ENCODE measurements around the gene ELP4. TPM values are rescaled to one million over a fixed set of nuclear protein-coding genes. Genes with fewer than 3 reads are reported as not detected.

The ELP4 gene
- total RNA-seq: 10 to 100 TPM; 22.2 to 36.1 (median 24.6) TPM

GRCh38 chr11:31509429-31510345, at the start of gene ELP4, which contains the start of gene IMMP1L:
Gene ELP4, plus strand, starts transcription at chr11:31509767. Its CDS starts 18 bp downstream, at chr11:31509785.
Gene IMMP1L, minus strand, starts transcription at chr11:31509622. Its CDS starts 46,346 bp downstream, at chr11:31463276.
- Histone ChIP-seq H3K4me3 (peak within 1 kb of the TSS; percentile 87 to 92 (median 90)), H3K27ac (peak within 1 kb of the TSS; percentile 85 to 86), H3K9me3 (no peaks in the 10 kb centered on the region), H3K27me3 (no peaks in the 10 kb centered on the region), H3K4me1 (peaks cover 0 to 6% of the 10 kb centered on the region in 2 donors), H3K36me3 (no peaks in the 10 kb centered on the region)
- DNase-seq (ENCODE audit: low spot score in 2 of 2): peak; percentile 97 to 98
- intact Hi-C loops (cut with DNase I; ENCODE audit: low total_unique reads): no loop called here
- TF ChIP-seq CTCF (IDR thresholded peaks at IDR 0.05) (peak in 1 of 3 donors; percentile 8), POLR2AphosphoS5 (IDR thresholded peaks at IDR 0.05) (peak; percentile 44 to 93 (median 63)), POLR2A (IDR thresholded peaks at IDR 0.05) (no peak)

GRCh38 chr11:31464436-31464835, 45.1 kb upstream of the ELP4 start:
- no peak for DNase-seq (ENCODE audit: low spot score in 2 of 2)
- peaks cover 4 to 28% of the 10 kb centered on the region in 2 donors for H3K9me3 ChIP-seq
- intact Hi-C loops (cut with DNase I; ENCODE audit: low total_unique reads): no loop called here
- no peak overlapping the region for H3K27ac ChIP-seq
- H3K4me3 ChIP-seq: no peak overlapping the region
- no peaks in the 10 kb centered on the region for H3K36me3 ChIP-seq
- no peaks in the 10 kb centered on the region for H3K4me1 ChIP-seq
- no peaks in the 10 kb centered on the region for H3K27me3 ChIP-seq
- TF ChIP-seq CTCF (IDR thresholded peaks at IDR 0.05) (no peak), POLR2AphosphoS5 (IDR thresholded peaks at IDR 0.05) (no peak), POLR2A (IDR thresholded peaks at IDR 0.05) (no peak)

- no peak overlapping the region for H3K4me3 ChIP-seq
- H3K4me1 ChIP-seq: no peaks in the 10 kb centered on the region
- TF ChIP-seq CTCF (IDR thresholded peaks at IDR 0.05): no peak
- DNase-seq (ENCODE audit: low spot score in 2 of 2): no peak
- no peaks in the 10 kb centered on the region for H3K27me3 ChIP-seq
- H3K36me3 ChIP-seq: no peaks in the 10 kb centered on the region
- intact Hi-C loops (cut with DNase I; ENCODE audit: low total_unique reads): no loop called here
- H3K9me3 ChIP-seq: no peaks in the 10 kb centered on the region
- H3K27ac ChIP-seq: no peak overlapping the region
These were observed 35.5 kb upstream of the ELP4 start for GRCh38 chr11:31474083-31474482.

- Histone ChIP-seq H3K9me3 (no peaks in the 10 kb centered on the region), H3K27me3 (no peaks in the 10 kb centered on the region), H3K36me3 (no peaks in the 10 kb centered on the region), H3K4me1 (no peaks in the 10 kb centered on the region), H3K27ac (no peak overlapping the region), H3K4me3 (no peak overlapping the region)
- intact Hi-C loops (cut with DNase I; ENCODE audit: low total_unique reads): no loop called here
- TF ChIP-seq POLR2AphosphoS5 (IDR thresholded peaks at IDR 0.05) (no peak), POLR2A (IDR thresholded peaks at IDR 0.05) (no peak), CTCF (IDR thresholded peaks at IDR 0.05) (no peak)
- no peak for DNase-seq (ENCODE audit: low spot score in 2 of 2)
These were observed 31.9 kb upstream of the ELP4 start for GRCh38 chr11:31477528-31478222.

GRCh38 chr11:31478223-31478590, 31.4 kb upstream of the ELP4 start:
- TF ChIP-seq POLR2A (IDR thresholded peaks at IDR 0.05): no peak
- TF ChIP-seq CTCF (IDR thresholded peaks at IDR 0.05): no peak
- no peak for TF ChIP-seq POLR2AphosphoS5 (IDR thresholded peaks at IDR 0.05)
- DNase-seq (ENCODE audit: low spot score in 2 of 2): no peak
- Histone ChIP-seq H3K27me3 (no peaks in the 10 kb centered on the region), H3K4me3 (no peak overlapping the region), H3K4me1 (no peaks in the 10 kb centered on the region), H3K27ac (no peak overlapping the region), H3K36me3 (no peaks in the 10 kb centered on the region), H3K9me3 (no peaks in the 10 kb centered on the region)
- intact Hi-C loops (cut with DNase I; ENCODE audit: low total_unique reads): no loop called here

Data from breast epithelium (tissue), 4 donors.